HG02588 (cell line): ENCODE measurements around the gene BHLHA9.

Source experiments
- ATAC-seq: cut with Tn5 transposase; IDR thresholded peaks from one replicate; pipeline ENCODE4 v1.9.1; 2021; ENCODE audit warnings: mild to moderate bottlenecking, moderate library complexity; ENCODE audit not compliant: unreplicated experiment

The BHLHA9 gene

DNA sequence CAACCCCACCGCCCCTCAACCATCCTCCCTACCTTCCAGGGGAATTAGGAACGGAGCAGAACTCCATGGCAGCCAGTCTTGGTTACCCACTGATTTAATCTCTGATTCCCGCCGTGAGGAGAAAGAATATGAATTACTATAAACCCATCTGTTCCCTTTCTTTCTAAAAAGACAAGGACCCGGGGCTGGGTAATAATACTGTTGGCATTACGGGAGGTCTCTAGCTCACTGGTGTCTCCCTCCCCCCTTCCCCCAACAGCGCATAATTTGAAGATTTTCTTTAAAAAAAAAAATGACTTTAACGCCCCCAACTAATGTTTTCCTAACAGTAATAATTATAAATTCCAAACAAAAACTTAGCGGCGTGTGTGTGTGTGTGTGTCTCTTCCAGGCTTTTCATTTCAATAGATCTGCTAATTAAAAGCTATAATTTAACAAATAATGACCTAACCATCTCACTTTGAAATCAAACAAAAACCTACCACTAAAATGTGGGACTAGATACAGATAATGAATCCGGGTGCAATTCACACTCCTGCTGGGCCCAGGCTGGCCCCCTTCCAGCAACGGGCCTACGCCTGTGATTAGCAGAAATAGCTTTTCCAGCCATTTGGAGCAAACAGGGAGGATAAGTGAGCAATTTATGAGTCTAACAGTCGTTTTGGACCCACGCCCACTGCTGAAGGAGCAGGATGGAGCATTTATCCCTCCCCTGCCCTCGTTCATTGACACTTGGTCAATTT, 18.2 kb upstream of the BHLHA9 start:
- no peak for ATAC-seq

GRCh38 chr17:1255041-1255440, 15.2 kb upstream of the BHLHA9 start:
- ATAC-seq: no peak

- ATAC-seq: no peak
These were observed 13.5 kb upstream of the BHLHA9 start for GRCh38 chr17:1256699-1257098.

- no peak for ATAC-seq
These were observed 10.0 kb upstream of the BHLHA9 start for GRCh38 chr17:1260086-1260769.

DNA sequence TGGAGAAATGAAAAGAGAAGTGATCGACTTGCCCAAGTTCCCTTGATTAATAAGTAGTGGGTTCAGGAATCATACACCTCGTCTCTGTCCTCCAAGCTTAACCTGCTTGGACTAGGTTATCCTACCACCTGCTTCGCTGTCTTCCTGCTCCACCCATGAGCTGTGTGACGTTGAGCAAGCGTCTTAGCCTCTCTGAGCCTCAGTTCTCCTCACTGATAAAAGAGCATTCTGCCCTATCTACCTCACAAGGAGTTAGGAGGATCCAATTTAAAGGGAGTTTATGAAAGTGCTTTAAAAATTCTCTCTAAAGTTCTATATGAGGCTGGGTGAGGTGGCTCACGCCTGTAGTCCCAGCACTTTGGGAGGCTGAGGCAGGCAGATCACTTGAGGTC, 9.5 kb upstream of the BHLHA9 start:
- no peak for ATAC-seq

GRCh38 chr17:1264196-1264595, 6.0 kb upstream of the BHLHA9 start:
- ATAC-seq: no peak

GRCh38 chr17:1267471-1267943, 2.7 kb upstream of the BHLHA9 start:
- no peak for ATAC-seq

GRCh38 chr17:1271030-1271423, 783 bp downstream of the BHLHA9 start:
- ATAC-seq: no peak

DNA sequence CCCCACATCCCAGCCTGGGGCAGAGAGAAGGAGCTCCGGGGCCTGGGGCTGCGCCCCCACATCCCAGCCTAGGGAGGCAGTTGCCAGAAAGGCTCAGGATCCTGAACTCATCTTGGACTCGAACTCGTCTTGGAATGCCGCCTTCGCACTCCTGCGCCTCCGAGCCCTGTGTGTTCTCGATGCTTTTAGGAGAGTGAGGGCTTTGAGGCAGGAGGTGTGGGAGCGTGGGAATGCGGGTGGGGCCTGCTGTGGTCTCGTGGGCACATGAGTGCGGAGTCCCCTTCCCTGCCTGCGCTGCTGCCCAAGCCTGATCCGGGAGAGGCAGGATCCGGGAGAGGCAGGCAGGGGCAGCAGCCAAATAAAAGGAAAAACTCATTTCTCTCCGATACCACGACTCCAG, 1.2 kb downstream of the BHLHA9 start:
- ATAC-seq: no peak

DNA sequence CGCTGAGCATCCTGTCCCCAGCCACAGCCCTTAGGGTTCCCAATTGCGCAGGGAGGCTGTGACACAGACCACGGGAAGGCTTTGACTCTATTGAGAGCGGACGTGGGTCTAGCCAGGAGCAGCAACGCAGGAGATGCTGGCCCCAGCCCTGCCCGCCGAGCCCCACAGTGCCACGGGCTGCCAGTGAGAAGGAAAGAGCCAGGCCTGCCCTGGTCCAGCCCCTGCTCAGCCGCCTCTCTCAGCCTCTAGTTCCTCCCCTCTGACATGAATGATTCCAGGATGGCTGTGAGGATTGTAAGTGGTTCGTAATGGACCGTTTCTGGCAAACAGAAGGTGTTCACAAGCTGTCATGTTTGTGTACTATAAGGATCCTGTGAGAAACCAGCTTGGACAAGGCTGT, 2.5 kb downstream of the BHLHA9 start:
- no peak for ATAC-seq

DNA sequence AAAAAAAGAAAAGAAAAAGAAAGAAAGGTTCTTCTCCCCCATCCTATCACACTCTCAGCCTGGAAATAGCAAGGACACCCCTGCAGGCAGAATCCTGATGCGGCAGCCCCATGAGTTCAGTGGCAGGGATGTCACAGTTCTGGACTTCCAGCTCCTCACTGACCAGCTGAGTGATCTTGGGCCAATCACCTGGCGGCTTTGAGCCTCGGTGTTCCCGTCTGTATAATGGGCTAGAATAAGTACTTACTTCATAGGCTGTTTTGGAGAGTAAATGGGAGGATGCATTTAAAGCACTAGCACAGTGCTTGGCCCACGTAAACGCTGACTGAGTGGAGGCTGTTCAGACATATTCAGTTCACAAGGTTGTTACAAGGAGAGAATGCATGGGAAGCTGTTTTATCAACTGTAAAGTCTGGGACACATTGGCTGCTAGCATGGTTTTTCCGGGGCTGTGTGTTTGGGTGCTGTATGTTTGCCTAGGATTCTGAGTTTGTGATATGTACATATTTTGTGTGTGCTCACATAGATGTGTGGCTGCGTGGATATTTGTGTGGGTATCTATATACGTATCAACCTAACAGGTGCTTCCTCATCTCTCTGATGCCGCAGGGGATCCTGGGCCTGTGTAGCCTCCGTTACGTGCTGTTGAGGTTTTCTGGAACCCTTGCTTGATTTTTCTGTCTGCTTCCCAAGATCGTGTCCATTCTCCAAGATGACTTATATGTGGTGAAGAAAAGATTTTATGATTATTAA, 3.4 kb downstream of the BHLHA9 start:
- ATAC-seq: no peak

DNA sequence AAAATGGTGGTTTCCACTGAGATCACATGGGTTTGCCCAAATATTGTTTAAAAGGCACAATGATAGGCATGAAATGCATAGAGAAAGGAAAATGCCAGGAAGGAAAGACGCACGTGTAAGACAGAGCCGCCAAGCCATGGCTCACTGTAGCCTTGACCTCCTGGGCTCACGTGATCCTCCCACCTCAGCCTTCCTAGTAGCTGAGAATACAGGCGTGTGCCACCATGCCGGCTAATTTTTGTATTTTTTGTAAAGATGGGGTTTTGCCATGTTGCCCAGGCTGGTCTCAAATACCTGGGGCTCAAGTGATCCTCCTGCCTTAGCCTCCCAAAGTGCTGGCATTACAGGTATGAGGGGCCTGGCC, 4.0 kb downstream of the BHLHA9 start:
- ATAC-seq: no peak

DNA sequence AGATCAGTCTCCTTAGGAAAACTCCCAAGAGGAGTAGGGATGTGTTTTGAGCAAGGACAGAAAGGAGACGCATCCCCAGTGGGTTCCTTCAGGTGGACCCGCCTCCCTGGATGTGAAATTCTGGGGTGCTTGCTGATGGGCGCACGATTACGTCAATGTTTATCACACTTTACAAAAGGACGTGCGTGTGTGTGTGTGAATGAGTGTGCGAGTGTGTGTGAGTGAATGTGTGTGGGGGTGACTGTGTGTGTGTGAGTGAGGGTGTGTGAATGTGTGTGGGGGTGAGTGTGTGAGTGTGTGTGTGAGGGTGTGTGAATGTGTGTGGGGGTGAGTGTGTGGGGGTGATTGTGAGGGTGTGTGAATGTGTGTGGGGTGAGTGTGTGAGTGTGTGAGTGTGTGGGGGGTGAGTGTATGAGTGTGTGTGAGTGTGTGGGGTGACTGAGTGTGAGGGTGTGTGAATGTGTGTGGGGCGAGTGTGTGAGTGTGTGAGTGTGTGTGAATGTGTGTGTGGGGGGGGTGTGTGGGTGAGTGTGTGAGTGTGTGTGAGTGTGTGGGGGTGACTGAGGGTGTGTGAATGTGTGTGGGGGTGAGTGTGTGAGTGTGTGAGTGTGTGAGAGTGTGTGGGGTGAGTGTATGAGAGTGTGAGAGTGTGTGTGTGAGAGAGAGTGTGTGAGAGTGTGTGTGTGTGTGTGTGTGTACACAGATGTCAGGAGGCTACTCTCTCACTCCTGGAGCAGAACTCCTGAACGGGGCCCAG, 5.1 kb downstream of the BHLHA9 start:
- ATAC-seq: no peak

GRCh38 chr17:1275962-1276736, 5.9 kb downstream of the BHLHA9 start:
- no peak for ATAC-seq

DNA sequence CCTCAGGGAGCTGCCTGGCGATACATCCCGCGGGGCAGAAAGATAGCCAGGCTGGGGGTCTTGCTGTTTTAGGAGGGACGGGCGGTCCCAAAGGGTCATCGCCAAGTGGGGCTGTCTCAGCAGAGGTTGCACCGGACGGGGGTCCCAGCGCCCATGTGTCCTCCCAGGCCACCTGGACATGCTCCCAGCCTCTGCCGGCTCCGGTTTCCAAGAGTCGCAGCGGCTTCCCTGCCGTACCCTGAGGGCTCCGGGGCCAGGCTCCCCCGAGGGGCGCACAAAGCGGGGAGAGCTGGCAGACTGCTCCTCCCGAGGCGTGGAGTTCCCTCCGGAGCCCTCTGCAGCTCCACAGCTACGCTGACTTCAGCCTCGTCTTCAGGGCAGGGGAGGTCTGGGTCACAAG, 10.4 kb downstream of the BHLHA9 start:
- no peak for ATAC-seq

DNA sequence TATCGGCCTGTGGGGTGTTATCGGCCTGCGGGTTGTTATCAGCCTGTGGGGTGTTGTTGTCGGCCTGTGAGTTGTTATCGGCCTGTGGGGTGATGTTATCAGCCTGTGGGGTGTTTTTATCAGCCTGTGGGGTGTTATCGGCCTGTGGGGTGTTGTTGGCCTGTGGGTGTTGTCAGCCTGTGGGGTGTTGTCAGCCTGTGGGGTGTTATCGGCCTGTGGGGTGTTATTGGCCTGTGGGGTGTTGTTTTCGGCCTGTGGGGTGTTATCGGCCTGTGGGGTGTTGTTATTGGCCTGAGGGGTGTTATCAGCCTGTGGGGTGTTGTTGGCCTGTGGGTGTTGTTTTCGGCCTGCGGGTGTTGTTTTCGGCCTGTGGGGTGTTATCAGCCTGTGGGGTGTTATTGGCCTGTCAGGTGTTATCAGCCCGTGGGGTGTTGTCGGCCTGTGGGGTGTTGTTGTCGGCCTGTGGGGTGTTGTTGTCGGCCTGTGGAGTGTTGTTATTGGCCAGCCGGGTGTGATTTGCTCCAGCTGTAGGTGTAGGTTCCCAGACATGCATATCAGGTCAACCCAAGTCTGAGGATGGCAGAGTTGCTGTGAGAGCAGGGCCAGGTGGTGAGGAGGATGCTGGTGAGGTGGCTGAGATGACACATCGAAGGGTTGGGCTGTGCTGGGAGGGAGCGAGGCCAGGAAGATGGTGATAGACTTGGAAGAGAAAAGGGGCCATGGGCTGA, 16.3 kb downstream of the BHLHA9 start:
- no peak for ATAC-seq

- ATAC-seq: no peak
These were observed 19.5 kb downstream of the BHLHA9 start for GRCh38 chr17:1289695-1290094.

DNA sequence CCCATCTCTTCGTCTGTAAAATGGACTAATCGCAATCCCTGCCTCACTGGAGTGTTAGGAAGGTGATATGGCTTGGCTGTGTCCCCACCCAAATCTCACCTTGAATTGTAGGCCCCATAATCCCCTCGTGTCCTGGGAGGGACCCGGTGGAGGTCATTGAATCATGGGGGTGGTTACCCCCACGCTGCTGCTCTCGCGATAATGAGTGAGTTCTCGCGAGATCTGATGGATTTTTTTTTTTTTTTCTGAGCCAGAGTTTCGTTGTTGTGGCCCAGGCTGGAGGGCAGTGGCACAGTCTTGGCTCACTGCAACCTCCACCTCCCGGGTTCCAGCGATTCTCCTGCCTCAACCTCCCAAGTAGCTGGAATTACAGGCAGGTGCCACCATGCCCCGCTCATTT, 20.4 kb downstream of the BHLHA9 start:
- no peak for ATAC-seq

- no peak for ATAC-seq
These were observed 24.0 kb downstream of the BHLHA9 start for GRCh38 chr17:1294157-1294717.
